Measurements from ENCODE around the gene KCNH3. TPM values are rescaled to one million over a fixed set of nuclear protein-coding genes. Genes with fewer than 3 reads are reported as not detected.

KCNH3 gene
- total RNA-seq, 2 experiments from 2014 or later = 8.0 to 9.1 TPM

DNA sequence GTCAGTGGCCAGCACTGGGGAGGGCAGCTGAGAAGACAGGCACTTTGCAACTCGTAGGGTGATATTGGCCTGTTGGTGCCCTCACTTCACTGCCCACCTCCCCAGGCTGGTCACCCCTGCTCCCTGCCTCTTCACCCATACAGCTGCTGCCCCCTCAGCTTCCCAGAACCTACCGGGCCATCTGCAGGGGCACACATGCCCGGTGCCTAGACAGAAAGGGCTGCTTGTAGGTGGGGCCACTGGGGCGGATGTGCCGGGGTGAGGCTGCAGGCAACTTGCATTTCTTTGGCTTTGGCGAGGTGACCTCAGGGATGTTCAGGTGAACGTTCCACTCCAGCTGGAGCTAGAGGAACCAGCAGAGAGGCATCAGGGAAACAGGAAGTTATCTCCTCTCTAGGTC, 49.5 kb downstream of the KCNH3 start:
- ATAC-seq = no peak
- no peak for DNase-seq
- intact Hi-C loops (cut with micrococcal nuclease) = no loop called here
- Mint-ChIP-seq H3K27ac (no peak overlapping the region), H3K9me3 (peaks cover 1% of the 10 kb centered on the region), H3K27me3 (no peaks in the 10 kb centered on the region), H3K36me3 (ENCODE audit: low read depth) (peaks cover 25% of the 10 kb centered on the region), H3K4me1 (ENCODE audit: low read depth) (no peaks in the 10 kb centered on the region), H3K4me3 (no peak overlapping the region)
- ChIA-PET POLR2A (no interaction called here), CTCF (interaction anchor here (1.0 to 1.1 kb wide), 2 partner anchors 8 to 230 kb away, joined by 3 to 4 read pairs; no protein-coding TSS in a partner anchor)
- TF ChIP-seq, protein P1, sequence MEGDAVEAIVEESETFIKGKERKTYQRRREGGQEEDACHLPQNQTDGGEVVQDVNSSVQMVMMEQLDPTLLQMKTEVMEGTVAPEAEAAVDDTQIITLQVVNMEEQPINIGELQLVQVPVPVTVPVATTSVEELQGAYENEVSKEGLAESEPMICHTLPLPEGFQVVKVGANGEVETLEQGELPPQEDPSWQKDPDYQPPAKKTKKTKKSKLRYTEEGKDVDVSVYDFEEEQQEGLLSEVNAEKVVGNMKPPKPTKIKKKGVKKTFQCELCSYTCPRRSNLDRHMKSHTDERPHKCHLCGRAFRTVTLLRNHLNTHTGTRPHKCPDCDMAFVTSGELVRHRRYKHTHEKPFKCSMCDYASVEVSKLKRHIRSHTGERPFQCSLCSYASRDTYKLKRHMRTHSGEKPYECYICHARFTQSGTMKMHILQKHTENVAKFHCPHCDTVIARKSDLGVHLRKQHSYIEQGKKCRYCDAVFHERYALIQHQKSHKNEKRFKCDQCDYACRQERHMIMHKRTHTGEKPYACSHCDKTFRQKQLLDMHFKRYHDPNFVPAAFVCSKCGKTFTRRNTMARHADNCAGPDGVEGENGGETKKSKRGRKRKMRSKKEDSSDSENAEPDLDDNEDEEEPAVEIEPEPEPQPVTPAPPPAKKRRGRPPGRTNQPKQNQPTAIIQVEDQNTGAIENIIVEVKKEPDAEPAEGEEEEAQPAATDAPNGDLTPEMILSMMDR (IDR thresholded peaks at IDR 0.05) = no peak

DNA sequence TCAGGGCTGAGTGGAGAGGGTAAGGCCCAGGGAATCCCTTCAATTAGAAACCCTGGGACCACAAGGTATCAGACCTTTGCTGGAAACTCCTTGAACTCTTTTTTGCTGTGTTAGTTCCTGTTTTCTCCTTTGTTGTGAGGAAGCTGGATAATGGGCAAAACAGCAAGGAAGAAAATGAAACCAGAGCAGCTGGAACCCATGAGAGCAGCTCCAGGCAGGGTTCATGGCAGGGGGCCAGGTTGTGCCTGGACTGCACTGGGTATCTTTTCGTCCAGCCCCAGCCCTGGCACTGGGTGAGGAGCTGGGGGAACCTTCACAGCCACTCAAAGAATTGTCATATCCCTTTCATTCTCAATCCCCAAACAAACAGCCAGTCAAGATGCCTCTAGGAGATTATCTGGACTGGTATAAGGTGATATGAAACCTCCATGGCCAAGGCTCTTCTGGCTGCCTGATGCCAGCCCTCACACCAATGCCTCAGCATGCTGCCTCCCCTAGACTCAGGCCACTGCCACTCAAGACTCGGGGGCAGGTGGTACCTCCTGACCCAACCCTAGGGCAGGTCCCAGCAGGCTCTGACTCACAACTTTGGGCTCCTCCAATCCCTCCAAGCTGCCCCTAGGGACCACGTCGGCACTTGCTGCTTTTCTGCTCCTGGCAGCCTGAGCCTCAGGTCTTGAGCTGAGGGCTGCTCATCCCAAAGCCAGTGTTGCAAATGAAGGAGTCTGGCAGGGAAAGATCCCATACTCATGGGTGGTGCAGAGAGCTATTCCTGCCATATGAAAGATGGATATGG, 50.1 kb downstream of the KCNH3 start:
- ChIA-PET CTCF (interaction anchor here (1.0 kb wide), 1 partner anchor 8 kb away, joined by 4 read pairs; no protein-coding TSS in a partner anchor), POLR2A (interaction anchor here (0.9 kb wide), 1 partner anchor 34 kb away, joined by 4 read pairs; the partner anchor contains the start of gene PRPF40B)
- H3K36me3 Mint-ChIP-seq (ENCODE audit: low read depth) = peaks cover 20% of the 10 kb centered on the region
- DNase-seq = no peak
- H3K27me3 Mint-ChIP-seq = no peaks in the 10 kb centered on the region
- H3K9me3 Mint-ChIP-seq = peaks cover 1% of the 10 kb centered on the region
- TF ChIP-seq, protein P1 (IDR thresholded peaks at IDR 0.05) = no peak
- intact Hi-C loops (cut with micrococcal nuclease) = no loop called here
- no peaks in the 10 kb centered on the region for H3K4me1 Mint-ChIP-seq (ENCODE audit: low read depth)
- H3K27ac Mint-ChIP-seq = no peak overlapping the region
- no peak overlapping the region for H3K4me3 Mint-ChIP-seq
- no peak for ATAC-seq

DNA sequence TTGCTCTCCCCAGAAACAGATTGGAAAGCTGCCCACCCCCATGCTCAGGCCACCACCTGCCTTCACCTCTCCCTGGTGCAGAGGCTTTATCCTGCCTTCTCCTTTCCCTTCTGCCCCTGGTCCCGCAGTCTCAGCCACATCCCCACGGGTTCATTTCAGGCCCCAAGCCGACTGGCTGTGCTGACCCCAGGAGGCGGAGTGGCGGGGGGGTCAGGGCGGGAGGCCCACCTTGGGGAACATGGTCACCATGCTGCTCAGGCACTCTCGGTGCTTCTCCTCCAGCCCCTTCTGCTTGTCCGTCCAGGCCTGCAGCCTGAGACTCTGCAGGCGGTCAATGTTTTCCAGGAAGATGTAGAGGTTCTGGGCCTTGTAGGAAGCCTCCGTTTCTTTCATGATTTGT, 59.7 kb downstream of the KCNH3 start:
- POLR2A ChIA-PET = no interaction called here

DNA sequence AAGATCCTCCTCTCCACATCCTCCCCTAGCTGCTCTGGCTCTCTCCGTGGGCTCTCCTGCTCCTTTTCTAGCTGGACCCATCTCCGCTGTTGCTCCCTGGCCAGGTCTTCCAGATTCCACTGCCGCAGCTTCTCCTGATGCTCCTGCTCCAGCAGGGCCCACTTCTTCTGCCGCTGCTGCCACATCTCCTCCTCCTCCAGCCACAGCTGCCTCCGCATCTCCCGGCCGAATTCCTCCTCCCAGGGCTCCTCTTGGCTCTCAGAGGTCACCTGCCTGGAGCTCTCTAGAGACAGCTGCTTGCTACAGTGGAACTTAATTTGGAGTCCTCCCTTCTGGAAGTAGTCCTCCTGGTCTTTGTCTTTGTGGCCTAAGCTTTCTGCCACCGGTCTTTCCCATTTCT, 61.1 kb downstream of the KCNH3 start:
- intact Hi-C loops (cut with micrococcal nuclease) = no loop called here
- ChIA-PET CTCF (interaction anchor here (1.1 to 1.3 kb wide), 2 partner anchors 22 to 47 kb away, joined by 3 read pairs; no protein-coding TSS in a partner anchor), POLR2A (no interaction called here)
- Mint-ChIP-seq H3K4me1 (ENCODE audit: low read depth) (peaks cover 2% of the 10 kb centered on the region), H3K9me3 (no peaks in the 10 kb centered on the region), H3K36me3 (ENCODE audit: low read depth) (no peaks in the 10 kb centered on the region), H3K4me3 (no peak overlapping the region), H3K27ac (no peak overlapping the region), H3K27me3 (no peaks in the 10 kb centered on the region)
- no peak for DNase-seq
- no peak for ATAC-seq
- TF ChIP-seq, protein P1 (IDR thresholded peaks at IDR 0.05) = no peak

More for the DNA sequence above, 59.7 kb downstream of the KCNH3 start:
- intact Hi-C loops (cut with micrococcal nuclease) = no loop called here
- no peaks in the 10 kb centered on the region for H3K27me3 Mint-ChIP-seq
- no peaks in the 10 kb centered on the region for H3K4me1 Mint-ChIP-seq (ENCODE audit: low read depth)
- ATAC-seq (no peak), DNase-seq (no peak)
- TF ChIP-seq, protein P1 (IDR thresholded peaks at IDR 0.05) = no peak
- H3K9me3 Mint-ChIP-seq = no peaks in the 10 kb centered on the region
- no peaks in the 10 kb centered on the region for H3K36me3 Mint-ChIP-seq (ENCODE audit: low read depth)
- no peak overlapping the region for H3K27ac Mint-ChIP-seq
- H3K4me3 Mint-ChIP-seq = no peak overlapping the region
- CTCF ChIA-PET = no interaction called here

DNA sequence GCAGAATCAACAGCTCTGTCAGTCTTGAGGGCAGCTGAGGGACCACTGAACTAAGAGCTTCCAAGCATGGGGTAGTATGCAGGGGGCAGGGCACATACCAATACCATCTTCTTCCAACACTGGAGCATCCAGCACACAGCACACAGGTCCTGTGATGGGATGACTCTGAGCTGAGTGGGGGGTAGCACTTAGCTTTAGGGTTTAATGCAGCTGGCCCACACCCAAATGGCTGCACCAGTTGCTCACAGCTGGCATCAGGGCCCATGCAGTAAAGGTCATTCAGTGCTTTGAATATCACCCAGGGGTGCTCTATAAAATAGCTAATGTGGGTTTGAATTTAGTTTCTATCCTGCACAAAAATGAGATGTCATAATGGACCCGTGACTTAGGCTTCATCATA, 64.9 kb downstream of the KCNH3 start:
- Mint-ChIP-seq H3K9me3 (no peaks in the 10 kb centered on the region), H3K4me3 (no peak overlapping the region), H3K4me1 (ENCODE audit: low read depth) (peaks cover 2% of the 10 kb centered on the region), H3K27ac (no peak overlapping the region), H3K27me3 (peaks cover 1% of the 10 kb centered on the region), H3K36me3 (ENCODE audit: low read depth) (no peaks in the 10 kb centered on the region)
- DNase-seq = no peak
- ATAC-seq = no peak
- ChIA-PET CTCF (interaction anchor here (1.3 to 2.8 kb wide), 4 partner anchors 10 to 50 kb away, joined by 3 to 16 read pairs (median 4); no protein-coding TSS in a partner anchor), POLR2A (no interaction called here)
- TF ChIP-seq, protein P1 (IDR thresholded peaks at IDR 0.05) = no peak
- intact Hi-C loops (cut with micrococcal nuclease) = no loop called here

Measured in activated CD8-positive, alpha-beta T cell treated with anti-CD3 and anti-CD28 coated beads for 36 hours (primary cell).